GM18502 (cell line): ENCODE data around the gene CD19.
"Not testable (repeated sequence)": the region's sequence is repeated elsewhere in the genome, so short reads cannot be mapped to it uniquely, and the experiment has no call there.

Source experiments
- ATAC-seq: cut with Tn5 transposase; IDR thresholded peaks from one replicate; pipeline ENCODE4 v1.9.1; 2021; ENCODE audit warnings: mild to moderate bottlenecking; ENCODE audit not compliant: unreplicated experiment, poor library complexity

The CD19 gene

GRCh38 chr16:28905800-28906372 lies 25.9 kb upstream of the CD19 start:
- ATAC-seq: no peak

- ATAC-seq: no peak
Observed at GRCh38 chr16:28910086-28911031, 21.4 kb upstream of the CD19 start.

DNA sequence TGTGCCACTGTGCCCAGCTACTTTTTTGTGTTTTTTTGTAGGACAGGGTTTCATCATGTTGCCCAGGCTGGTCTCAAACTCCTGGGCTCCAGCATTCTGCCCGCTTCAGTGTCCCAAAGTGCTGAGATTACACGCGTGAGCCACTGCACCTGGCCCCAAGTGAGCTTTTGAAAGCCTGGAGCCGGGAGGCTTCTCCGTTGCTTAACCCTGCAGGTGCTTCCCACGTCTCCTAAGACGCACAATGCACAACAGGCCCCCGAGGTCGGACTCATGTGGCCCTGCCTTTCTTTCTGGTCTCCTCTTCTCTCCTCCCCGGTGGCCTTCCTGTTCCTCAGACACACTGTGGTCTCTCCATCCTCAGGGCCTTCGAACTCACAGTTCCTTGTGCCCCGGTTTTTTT lies 19.2 kb upstream of the CD19 start:
- ATAC-seq: no peak

DNA sequence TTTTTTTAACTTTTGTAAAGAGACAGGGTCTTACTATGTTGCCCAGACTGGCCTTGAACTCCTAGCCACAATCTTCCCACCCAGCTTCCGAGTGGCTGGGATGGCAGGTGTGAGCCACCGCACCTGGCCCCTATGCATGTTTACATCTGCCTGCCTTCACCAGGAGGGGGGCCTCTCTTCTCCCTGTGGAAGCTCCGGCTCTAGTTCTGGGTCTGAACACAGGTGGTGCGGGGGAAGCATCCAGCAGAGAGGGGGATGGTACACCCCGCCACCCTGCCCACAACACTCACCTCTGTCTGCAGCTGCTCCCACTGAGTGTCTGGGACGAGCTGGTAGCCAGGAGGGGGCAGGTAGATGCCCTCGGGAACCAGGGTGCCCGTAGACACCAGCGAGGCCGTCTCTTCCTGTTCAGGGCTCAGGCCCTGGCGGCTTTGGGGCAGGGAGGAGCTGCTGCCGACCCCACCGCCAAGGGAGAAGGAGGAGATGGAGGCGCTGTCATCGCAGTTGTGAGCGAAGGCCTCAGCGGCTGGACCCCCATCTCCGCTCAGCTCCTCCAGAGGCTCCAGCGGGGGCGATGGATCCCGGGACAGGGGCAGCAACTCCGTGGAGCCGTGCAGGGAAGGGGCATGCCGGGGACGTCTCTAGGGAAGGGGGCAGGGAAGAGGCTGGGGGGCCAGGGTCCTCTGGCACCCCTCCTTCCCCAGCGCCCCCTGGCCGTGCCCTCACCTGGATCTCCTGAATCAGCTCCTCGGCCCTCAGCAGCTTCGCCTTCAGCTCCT lies 17.6 kb upstream of the CD19 start:
- no peak for ATAC-seq

- ATAC-seq: no peak
Observed at GRCh38 chr16:28915181-28915580, 16.6 kb upstream of the CD19 start.

DNA sequence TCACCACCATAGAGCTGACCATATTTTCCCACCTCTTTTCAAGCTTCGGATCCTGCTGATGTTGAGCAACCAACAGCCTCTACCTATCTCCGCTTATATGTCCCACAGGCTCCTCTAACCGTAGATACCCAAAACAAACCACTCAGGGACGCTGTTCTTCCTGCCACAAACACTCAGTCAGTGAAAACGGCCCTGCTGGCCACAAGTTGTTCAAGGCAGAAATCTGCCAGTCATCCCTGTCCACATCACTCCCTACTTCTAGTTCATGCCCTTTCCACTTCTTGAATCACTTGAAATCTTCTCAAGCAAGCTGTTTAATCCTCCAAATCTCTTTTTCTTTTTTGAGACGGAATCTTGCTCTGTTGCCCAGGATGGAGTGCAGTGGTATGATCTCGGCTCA lies 14.7 kb upstream of the CD19 start:
- no peak for ATAC-seq

GRCh38 chr16:28918698-28919097 lies 13.1 kb upstream of the CD19 start:
- ATAC-seq: no peak

DNA sequence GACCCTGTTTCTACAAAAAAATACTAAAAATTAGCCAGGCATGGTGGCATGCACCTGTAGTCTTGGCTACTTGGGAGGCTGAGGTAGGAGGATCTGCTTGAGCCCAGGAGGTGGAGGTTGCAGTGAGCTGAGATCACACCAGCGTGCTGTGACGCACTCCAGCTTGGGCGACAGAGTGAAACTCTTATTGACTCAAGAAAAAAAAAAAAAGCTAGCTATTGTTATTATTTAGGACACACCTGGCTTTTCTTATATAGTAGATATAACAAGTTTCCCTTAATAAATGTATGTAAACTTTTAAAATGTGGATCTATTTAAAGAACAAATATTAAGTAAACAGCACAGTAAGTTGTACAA lies 8.6 kb upstream of the CD19 start:
- ATAC-seq: no peak

DNA sequence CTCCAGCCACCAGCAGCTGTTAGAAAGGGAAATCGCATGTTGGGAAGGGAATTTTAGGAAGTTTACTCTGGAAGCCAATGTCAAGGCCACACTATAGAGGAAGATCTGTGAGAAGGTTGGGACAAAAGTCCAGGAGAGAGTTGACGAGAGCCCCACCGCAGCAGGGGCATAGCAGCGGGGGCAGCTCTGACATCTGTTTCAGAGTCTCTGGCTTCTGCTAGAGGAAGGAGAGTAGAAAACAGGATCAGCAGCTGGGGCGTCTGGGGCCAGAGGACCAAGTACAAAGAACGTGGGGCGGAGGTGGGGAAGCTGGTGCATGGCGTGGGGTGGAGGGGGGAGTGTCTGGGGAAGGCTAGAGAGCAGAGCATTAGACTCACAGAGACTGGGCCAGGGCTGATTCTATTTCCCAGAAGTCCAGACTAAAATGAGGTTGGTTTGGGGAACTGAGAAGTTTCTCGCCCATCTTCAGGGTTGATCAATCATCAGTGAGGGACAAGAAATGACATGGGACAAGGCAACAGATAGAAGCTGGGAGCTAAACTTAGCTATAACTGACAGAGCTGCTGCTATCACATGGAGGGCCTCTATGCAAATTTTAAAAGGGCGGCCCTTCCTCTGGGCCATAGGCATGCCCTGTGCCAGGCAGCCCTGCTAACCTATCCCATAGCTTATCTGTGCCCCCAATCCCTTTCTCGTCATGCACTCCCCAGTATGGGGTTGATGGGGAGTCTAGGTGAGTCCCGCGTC lies 7.9 kb upstream of the CD19 start:
- ATAC-seq: peak; percentile 58

- ATAC-seq: no peak
Observed at GRCh38 chr16:28924399-28924761, 7.4 kb upstream of the CD19 start.

- peak; percentile 71 for ATAC-seq
Observed at GRCh38 chr16:28924762-28925385, 6.9 kb upstream of the CD19 start, which contains the start of gene RABEP2. Gene RABEP2 (minus strand): TSS chr16:28925238. CDS start chr16:28925163, 75 bp downstream.

DNA sequence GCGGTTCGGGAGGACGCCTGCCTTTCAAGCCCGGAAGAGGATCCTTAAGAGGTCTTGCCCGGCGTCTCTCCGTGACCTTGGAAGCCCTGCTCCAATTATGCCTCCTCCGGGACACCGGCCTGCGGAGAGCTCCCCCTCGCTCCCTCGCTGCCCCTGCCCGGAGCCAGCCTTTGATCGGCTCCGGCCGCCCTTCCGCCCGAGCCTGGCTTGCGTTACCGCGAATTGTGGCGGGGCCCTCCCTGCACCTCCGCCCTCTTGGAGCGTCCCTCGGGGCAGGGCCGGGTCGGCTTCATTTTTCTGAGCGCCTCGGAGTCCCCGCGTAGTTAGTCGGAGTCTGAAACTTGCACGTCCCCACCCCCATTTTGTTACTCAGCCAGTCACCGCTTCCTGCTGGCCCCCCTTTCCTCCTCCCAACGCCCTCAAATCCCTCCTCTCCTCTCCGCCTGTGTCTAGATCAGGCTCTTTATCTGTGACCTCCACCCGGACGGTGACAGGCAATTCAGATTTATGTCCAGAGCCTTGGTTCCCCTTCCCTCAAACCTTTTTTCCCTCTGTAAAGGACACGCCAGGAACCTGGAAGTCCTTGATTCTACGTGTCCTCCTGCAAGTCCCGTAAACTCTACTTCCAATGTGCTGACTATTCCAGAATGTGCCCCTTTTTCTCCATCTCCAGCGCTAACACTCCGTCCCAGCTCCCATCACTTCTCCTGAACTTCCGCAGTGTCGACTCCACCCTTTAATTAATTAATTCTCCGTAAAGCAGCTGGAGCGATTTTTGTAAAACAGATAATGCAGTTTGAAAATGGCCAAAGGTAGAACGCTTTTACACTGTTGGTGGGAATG lies 6.2 kb upstream of the CD19 start:
- peak; percentile 41 for ATAC-seq

GRCh38 chr16:28926284-28926683 lies 5.5 kb upstream of the CD19 start:
- ATAC-seq: not testable (repeated sequence)

- no peak for ATAC-seq
Observed at GRCh38 chr16:28927815-28928214, 4.0 kb upstream of the CD19 start.

GRCh38 chr16:28930203-28930602 lies 1.6 kb upstream of the CD19 start:
- ATAC-seq: no peak

DNA sequence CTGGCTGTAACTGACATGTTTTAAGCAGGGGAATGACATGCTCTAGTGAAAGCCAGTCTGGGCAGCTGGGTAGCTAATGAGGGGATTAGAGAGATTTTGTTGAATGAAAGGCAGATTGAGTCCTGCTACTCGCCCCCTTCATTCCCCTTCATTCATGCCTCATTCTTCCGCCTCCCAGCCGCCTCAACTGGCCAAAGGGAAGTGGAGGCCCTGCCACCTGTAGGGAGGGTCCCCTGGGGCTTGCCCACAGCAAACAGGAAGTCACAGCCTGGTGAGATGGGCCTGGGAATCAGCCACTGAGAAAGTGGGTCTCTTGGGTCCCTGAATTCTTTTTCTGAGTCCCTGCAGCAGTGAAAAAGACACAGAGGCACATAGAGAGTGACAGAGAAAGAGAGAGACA lies 1.1 kb upstream of the CD19 start:
- ATAC-seq: no peak

DNA sequence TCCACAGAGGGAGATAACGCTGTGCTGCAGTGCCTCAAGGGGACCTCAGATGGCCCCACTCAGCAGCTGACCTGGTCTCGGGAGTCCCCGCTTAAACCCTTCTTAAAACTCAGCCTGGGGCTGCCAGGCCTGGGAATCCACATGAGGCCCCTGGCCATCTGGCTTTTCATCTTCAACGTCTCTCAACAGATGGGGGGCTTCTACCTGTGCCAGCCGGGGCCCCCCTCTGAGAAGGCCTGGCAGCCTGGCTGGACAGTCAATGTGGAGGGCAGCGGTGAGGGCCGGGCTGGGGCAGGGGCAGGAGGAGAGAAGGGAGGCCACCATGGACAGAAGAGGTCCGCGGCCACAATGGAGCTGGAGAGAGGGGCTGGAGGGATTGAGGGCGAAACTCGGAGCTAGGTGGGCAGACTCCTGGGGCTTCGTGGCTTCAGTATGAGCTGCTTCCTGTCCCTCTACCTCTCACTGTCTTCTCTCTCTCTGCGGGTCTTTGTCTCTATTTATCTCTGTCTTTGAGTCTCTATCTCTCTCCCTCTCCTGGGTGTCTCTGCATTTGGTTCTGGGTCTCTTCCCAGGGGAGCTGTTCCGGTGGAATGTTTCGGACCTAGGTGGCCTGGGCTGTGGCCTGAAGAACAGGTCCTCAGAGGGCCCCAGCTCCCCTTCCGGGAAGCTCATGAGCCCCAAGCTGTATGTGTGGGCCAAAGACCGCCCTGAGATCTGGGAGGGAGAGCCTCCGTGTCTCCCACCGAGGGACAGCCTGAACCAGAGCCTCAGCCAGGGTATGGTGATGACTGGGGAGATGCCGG lies 769 bp downstream of the CD19 start:
- ATAC-seq: no peak

- no peak for ATAC-seq
Observed at GRCh38 chr16:28933171-28933570, 1.4 kb downstream of the CD19 start.
